ENCODE data around the gene SIAH3. TPM values are rescaled to one million over a fixed set of nuclear protein-coding genes. Genes with fewer than 3 reads are reported as not detected.

Gene SIAH3
- total RNA-seq, 1 donor, result 0.54 TPM

- no peak for DNase-seq (ENCODE audit: low read depth in 2 of 3, low spot score in 2 of 3)
Measured at GRCh38 chr13:45825387-45825650, 26.2 kb downstream of the SIAH3 start.

- DNase-seq (ENCODE audit: low read depth in 2 of 3, low spot score in 2 of 3), result no peak
Measured at GRCh38 chr13:45823583-45823982, 28.0 kb downstream of the SIAH3 start.

- DNase-seq (ENCODE audit: low read depth in 2 of 3, low spot score in 2 of 3), result no peak
Measured at GRCh38 chr13:45821811-45822210, 29.7 kb downstream of the SIAH3 start.

GRCh38 chr13:45820106-45820838, 31.3 kb downstream of the SIAH3 start:
- no peak for DNase-seq (ENCODE audit: low read depth in 2 of 3, low spot score in 2 of 3)

GRCh38 chr13:45817833-45818232, 33.7 kb downstream of the SIAH3 start:
- no peak for DNase-seq (ENCODE audit: low read depth in 2 of 3, low spot score in 2 of 3)

GRCh38 chr13:45816427-45816826, 35.1 kb downstream of the SIAH3 start:
- no peak for DNase-seq (ENCODE audit: low read depth in 2 of 3, low spot score in 2 of 3)

GRCh38 chr13:45812695-45813372, 38.7 kb downstream of the SIAH3 start:
- DNase-seq (ENCODE audit: low read depth in 2 of 3, low spot score in 2 of 3), result no peak

- no peak for DNase-seq (ENCODE audit: low read depth in 2 of 3, low spot score in 2 of 3)
Measured at GRCh38 chr13:45811891-45812694, 39.5 kb downstream of the SIAH3 start.

GRCh38 chr13:45809801-45810394, 41.7 kb downstream of the SIAH3 start:
- peak in 2 of 3 donors; percentile 29 to 59 for DNase-seq (ENCODE audit: low read depth in 2 of 3, low spot score in 2 of 3)

GRCh38 chr13:45808925-45809324, 42.6 kb downstream of the SIAH3 start:
- no peak for DNase-seq (ENCODE audit: low read depth in 2 of 3, low spot score in 2 of 3)

- peak in 2 of 3 donors; percentile 45 to 63 for DNase-seq (ENCODE audit: low read depth in 2 of 3, low spot score in 2 of 3)
Measured at GRCh38 chr13:45807520-45808099, 43.9 kb downstream of the SIAH3 start.

GRCh38 chr13:45800485-45800884, 51.1 kb downstream of the SIAH3 start:
- no peak for DNase-seq (ENCODE audit: low read depth in 2 of 3, low spot score in 2 of 3)

GRCh38 chr13:45799451-45799850, 52.1 kb downstream of the SIAH3 start:
- DNase-seq (ENCODE audit: low read depth in 2 of 3, low spot score in 2 of 3), result no peak

GRCh38 chr13:45798851-45799250, 52.7 kb downstream of the SIAH3 start:
- no peak for DNase-seq (ENCODE audit: low read depth in 2 of 3, low spot score in 2 of 3)

- no peak for DNase-seq (ENCODE audit: low read depth in 2 of 3, low spot score in 2 of 3)
Measured at GRCh38 chr13:45796426-45797235, 54.9 kb downstream of the SIAH3 start.

GRCh38 chr13:45792827-45793303, 58.7 kb downstream of the SIAH3 start:
- no peak for DNase-seq (ENCODE audit: low read depth in 2 of 3, low spot score in 2 of 3)

GRCh38 chr13:45788011-45788410, 63.5 kb downstream of the SIAH3 start:
- DNase-seq (ENCODE audit: low read depth in 2 of 3, low spot score in 2 of 3), result no peak

- no peak for DNase-seq (ENCODE audit: low read depth in 2 of 3, low spot score in 2 of 3)
Measured at GRCh38 chr13:45787346-45787745, 64.2 kb downstream of the SIAH3 start.

GRCh38 chr13:45786293-45786920, 65.1 kb downstream of the SIAH3 start:
- DNase-seq (ENCODE audit: low read depth in 2 of 3, low spot score in 2 of 3), result peak in 2 of 3 donors; percentile 31 to 81
